Measurements from ENCODE around the gene MKNK2.

MKNK2 gene

DNA sequence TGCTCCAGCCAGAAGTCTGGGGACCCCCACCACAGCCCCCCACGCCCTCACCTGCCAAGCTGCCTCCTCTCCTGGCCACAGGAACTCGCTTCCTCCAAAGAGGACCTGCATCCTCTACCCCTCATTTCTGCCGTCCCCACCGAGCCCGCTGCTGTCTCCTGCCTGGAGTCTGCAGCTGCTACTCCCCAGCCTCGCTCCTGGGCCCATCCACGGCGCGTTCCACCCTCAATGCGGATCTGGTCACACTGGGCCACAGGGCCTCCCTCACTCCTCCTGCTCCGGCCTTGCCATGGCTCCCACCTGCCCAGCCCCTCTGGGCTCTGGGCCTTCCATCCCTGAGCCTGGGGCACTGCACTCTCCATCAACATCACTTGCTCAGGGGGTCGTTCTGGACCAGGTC, 39.9 kb downstream of the MKNK2 start:
- ChIA-PET CTCF (no interaction called here), POLR2A (no interaction called here)

DNA sequence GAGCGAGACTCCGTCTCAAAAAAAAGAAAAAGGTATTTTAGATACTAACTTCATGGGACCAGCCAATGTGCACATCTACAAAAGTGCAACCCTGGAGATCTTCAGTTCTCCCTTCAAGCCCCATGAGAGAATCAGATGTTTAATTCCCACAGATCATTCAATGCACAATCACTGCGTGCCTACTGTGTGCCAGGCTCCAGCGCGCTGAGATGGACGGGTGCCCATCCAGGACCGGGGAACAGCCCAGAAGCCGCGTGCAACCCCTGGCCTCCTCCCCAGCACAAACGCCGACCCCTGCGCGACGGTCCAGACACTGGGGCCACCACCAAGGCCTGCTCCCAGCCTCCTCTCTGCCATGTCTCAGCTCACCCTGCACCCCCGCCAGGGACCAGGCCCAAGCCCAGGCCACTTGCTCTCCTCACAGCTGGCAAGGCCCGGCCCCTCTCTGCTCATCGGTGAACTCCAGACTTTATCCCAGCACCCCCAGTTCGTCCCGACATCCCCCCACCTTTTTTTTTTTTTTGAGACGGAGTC, 40.8 kb downstream of the MKNK2 start:
- no peak for TF ChIP-seq L3MBTL2 (conservative IDR thresholded peaks at IDR 0.05)
- no peak for TF ChIP-seq NFRKB (IDR thresholded peaks at IDR 0.05)
- TF ChIP-seq ARNT (IDR thresholded peaks at IDR 0.05), result no peak
- TF ChIP-seq, protein P1, sequence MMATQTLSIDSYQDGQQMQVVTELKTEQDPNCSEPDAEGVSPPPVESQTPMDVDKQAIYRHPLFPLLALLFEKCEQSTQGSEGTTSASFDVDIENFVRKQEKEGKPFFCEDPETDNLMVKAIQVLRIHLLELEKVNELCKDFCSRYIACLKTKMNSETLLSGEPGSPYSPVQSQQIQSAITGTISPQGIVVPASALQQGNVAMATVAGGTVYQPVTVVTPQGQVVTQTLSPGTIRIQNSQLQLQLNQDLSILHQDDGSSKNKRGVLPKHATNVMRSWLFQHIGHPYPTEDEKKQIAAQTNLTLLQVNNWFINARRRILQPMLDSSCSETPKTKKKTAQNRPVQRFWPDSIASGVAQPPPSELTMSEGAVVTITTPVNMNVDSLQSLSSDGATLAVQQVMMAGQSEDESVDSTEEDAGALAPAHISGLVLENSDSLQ (IDR thresholded peaks at IDR 0.05), result no peak
- TF ChIP-seq CTBP1 (IDR thresholded peaks at IDR 0.05; ENCODE audit: borderline replicate concordance), result no peak
- no peak for TF ChIP-seq SP1 (IDR thresholded peaks at IDR 0.05)
- no peak for TF ChIP-seq LEF1 (IDR thresholded peaks at IDR 0.05; ENCODE audit: borderline replicate concordance)
- no peak for TF ChIP-seq ELF4 (IDR thresholded peaks at IDR 0.05)
- no peak for TF ChIP-seq FOXM1 (IDR thresholded peaks at IDR 0.05; ENCODE audit: borderline replicate concordance)
- no peak for TF ChIP-seq SUZ12 (IDR thresholded peaks at IDR 0.05)
- no peak for TF ChIP-seq HDGF (IDR thresholded peaks at IDR 0.05; ENCODE audit: borderline replicate concordance)
- TF ChIP-seq TARDBP (IDR thresholded peaks at IDR 0.05), result no peak
- DNase-seq (ENCODE audit: extremely low spot score), result no peak
- POLR2A ChIA-PET, result no interaction called here
- CTCF ChIA-PET, result interaction anchor here (1.0 kb wide), 1 partner anchor 184 kb away, joined by 3 read pairs; no protein-coding TSS in a partner anchor

More for the DNA sequence above, 39.9 kb downstream of the MKNK2 start:
- TF ChIP-seq L3MBTL2 (conservative IDR thresholded peaks at IDR 0.05), result no peak
- no peak for TF ChIP-seq ZNF384 (IDR thresholded peaks at IDR 0.05)
- TF ChIP-seq LEF1 (IDR thresholded peaks at IDR 0.05; ENCODE audit: borderline replicate concordance), result no peak
- no peak for TF ChIP-seq CTBP1 (IDR thresholded peaks at IDR 0.05; ENCODE audit: borderline replicate concordance)
- TF ChIP-seq, protein P1 (IDR thresholded peaks at IDR 0.05), result no peak
- no peak for TF ChIP-seq NFRKB (IDR thresholded peaks at IDR 0.05)
- TF ChIP-seq BHLHE40 (IDR thresholded peaks at IDR 0.05; ENCODE audit: borderline replicate concordance), result no peak
- no peak for TF ChIP-seq ARNT (IDR thresholded peaks at IDR 0.05)
- no peak for TF ChIP-seq FOXK2 (IDR thresholded peaks at IDR 0.05)
- no peak for TF ChIP-seq ELF4 (IDR thresholded peaks at IDR 0.05)
- no peak for TF ChIP-seq SUZ12 (IDR thresholded peaks at IDR 0.05)
- TF ChIP-seq HDGF (IDR thresholded peaks at IDR 0.05; ENCODE audit: borderline replicate concordance), result no peak
- no peak for TF ChIP-seq SP1 (IDR thresholded peaks at IDR 0.05)
- TF ChIP-seq FOXA1 (IDR thresholded peaks at IDR 0.05), result no peak
- DNase-seq (ENCODE audit: extremely low spot score), result no peak

DNA sequence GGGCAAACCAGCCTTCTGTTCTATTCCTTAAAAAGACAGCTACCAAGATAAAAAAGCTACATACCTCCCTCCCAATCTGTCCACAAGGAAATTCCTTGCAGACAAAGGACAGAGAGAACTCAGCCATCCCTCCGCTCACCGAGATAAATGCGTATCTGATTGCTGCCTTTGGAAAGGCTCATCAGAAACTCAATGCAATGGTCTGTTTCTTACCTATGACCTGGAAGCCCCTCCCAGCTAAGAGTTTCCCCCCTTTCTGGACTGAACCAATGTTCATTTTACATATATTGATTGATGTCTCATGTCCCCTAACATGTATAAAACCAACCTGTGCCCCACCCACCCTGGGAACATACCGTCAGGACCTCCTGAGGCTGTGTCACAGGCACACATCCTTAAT, 47.2 kb downstream of the MKNK2 start:
- POLR2A ChIA-PET, result no interaction called here

DNA sequence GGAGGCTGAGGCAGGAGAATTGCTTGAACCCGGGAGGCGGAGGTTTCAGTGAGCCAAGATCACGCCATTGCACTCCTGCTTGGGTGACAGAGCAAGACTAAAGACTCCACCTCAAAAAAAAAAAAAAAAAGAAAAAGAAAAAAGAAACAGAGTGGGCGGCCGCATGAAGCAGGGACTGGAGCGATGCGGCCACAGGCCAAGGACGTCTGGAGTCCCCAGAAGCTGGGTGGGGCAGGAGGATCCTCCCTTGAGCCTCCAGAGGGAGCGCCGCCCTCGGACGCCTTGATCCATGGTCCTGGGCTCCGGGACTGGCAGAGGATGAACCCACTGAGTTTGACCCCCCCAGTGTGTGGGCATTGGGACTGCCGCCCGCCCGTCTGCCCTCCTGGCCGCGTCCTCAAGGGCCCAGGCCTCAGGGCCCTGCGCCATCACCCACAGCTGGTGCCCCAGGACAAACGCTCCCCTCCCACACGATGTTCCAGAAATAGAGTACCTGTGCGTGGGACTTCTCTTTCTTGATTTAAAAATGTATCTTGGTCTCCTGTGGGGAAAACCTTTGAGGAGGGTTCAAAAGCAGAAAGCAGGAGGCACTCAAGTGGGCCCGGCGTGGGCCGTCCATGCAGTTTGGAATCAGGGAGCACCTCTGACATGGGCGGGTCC, 51.1 kb downstream of the MKNK2 start:
- CTCF ChIA-PET, result no interaction called here
- no peak for TF ChIP-seq ARNT (IDR thresholded peaks at IDR 0.05)
- TF ChIP-seq, protein P1 (IDR thresholded peaks at IDR 0.05), result no peak
- TF ChIP-seq L3MBTL2 (conservative IDR thresholded peaks at IDR 0.05), result no peak
- TF ChIP-seq ELF4 (IDR thresholded peaks at IDR 0.05), result no peak
- no peak for TF ChIP-seq TARDBP (IDR thresholded peaks at IDR 0.05)
- no peak for TF ChIP-seq NFRKB (IDR thresholded peaks at IDR 0.05)
- TF ChIP-seq FOXM1 (IDR thresholded peaks at IDR 0.05; ENCODE audit: borderline replicate concordance), result no peak
- TF ChIP-seq LEF1 (IDR thresholded peaks at IDR 0.05; ENCODE audit: borderline replicate concordance), result no peak
- no peak for TF ChIP-seq BHLHE40 (IDR thresholded peaks at IDR 0.05; ENCODE audit: borderline replicate concordance)
- no peak for TF ChIP-seq SUZ12 (IDR thresholded peaks at IDR 0.05)
- TF ChIP-seq CTBP1 (IDR thresholded peaks at IDR 0.05; ENCODE audit: borderline replicate concordance), result no peak
- no peak for TF ChIP-seq SP1 (IDR thresholded peaks at IDR 0.05)
- POLR2A ChIA-PET, result no interaction called here
- no peak for DNase-seq (ENCODE audit: extremely low spot score)

More for the DNA sequence above, 47.2 kb downstream of the MKNK2 start:
- no peak for DNase-seq (ENCODE audit: extremely low spot score)
- CTCF ChIA-PET, result no interaction called here
- no peak for TF ChIP-seq ARNT (IDR thresholded peaks at IDR 0.05)
- TF ChIP-seq CTBP1 (IDR thresholded peaks at IDR 0.05; ENCODE audit: borderline replicate concordance), result no peak
- no peak for TF ChIP-seq SUZ12 (IDR thresholded peaks at IDR 0.05)
- TF ChIP-seq, protein P1 (IDR thresholded peaks at IDR 0.05), result no peak
- no peak for TF ChIP-seq NFRKB (IDR thresholded peaks at IDR 0.05)
- TF ChIP-seq SP1 (IDR thresholded peaks at IDR 0.05), result no peak
- no peak for TF ChIP-seq LEF1 (IDR thresholded peaks at IDR 0.05; ENCODE audit: borderline replicate concordance)
- TF ChIP-seq BHLHE40 (IDR thresholded peaks at IDR 0.05; ENCODE audit: borderline replicate concordance), result no peak
- no peak for TF ChIP-seq HDGF (IDR thresholded peaks at IDR 0.05; ENCODE audit: borderline replicate concordance)

DNA sequence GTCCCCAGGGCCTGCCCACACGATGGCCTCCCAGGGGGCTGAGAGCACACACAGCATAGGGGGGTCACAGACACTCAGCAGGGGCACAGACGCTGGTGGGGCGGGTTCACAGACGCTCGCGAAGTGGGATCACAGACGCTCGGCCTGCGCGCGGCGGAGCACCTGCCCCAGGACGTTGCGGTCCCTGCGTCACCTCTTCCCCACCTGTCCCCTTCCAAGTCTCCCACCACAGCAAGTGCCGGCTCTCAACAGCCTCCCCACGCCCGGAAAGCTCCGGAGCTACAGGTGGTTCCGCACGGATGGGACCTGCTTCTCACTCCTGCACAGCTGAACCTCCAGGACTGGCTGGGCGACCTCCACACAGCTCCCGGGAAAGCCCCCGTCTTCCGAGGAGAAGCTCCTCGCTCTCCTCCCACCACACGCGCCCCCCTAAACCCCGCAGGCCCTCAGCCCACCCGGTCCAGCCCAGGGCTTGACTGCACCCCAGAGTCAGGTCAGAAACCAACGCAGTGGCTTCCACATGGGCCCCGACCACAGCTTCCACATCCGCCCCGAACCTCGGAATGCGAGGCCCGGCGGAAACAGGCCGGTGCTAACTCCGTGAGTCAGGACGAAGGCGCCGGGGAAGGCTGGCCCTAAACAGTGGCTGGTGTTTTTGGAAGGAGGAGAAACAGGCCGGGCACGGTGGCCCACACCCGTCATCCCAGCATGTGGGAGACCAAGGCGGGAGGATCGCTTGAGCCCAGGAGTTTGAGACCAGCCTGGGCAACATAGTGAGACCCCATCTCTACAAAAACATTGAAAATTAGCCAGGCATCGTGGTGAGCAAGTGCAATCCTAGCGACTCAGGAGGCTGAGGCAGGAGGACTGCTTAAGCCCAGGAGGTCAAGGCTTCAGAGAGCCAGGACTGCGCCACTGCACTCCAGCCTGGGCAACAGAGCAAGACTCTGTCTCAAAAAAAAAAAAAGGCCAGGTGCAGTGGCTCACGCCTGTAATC, 52.0 kb downstream of the MKNK2 start:
- ChIA-PET CTCF (no interaction called here), POLR2A (no interaction called here)
- TF ChIP-seq SP1 (IDR thresholded peaks at IDR 0.05) (no peak), CTBP1 (IDR thresholded peaks at IDR 0.05; ENCODE audit: borderline replicate concordance) (no peak), FOXM1 (IDR thresholded peaks at IDR 0.05; ENCODE audit: borderline replicate concordance) (no peak), ARNT (IDR thresholded peaks at IDR 0.05) (no peak), BHLHE40 (IDR thresholded peaks at IDR 0.05; ENCODE audit: borderline replicate concordance) (no peak), HDGF (IDR thresholded peaks at IDR 0.05; ENCODE audit: borderline replicate concordance) (no peak), SUZ12 (IDR thresholded peaks at IDR 0.05) (no peak), TARDBP (IDR thresholded peaks at IDR 0.05) (no peak)
- TF ChIP-seq, protein P1 (IDR thresholded peaks at IDR 0.05), result no peak
- DNase-seq (ENCODE audit: extremely low spot score), result no peak
